C1 segment of cervical spinal cord (tissue), 14 donors: ENCODE data around the gene TNK1.
A peak's percentile ranks its signal among the peaks of the same experiment; 100 is the strongest.
"Not testable (repeated sequence)": the region's sequence is repeated elsewhere in the genome, so short reads cannot be mapped to it uniquely, and the experiment has no call there.

Source experiments
- DNase-seq, 14 donors: peaks; one replicate each; lab custom pipeline; 2025; lab: John Stamatoyannopoulos, UW

The TNK1 gene

DNA sequence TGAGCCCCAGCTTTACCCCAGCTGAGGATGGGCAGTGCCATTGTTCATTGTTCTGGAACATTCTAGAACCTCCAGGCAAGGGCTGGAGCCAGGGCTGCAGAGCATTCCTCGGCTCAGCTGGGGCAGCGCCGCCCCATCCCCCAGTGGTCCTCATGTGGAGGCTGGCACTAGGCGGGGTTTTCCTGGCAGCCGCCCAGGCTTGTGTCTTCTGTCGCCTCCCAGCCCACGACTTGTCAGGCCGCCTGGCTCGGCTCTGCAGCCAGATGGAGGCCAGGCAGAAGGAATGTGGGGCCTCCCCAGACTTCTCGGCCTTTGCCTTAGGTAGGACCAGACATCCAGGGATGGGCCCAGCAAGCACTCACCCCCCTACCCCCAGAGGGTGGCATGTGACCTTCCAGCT lies 25.8 kb upstream of the TNK1 start, which contains the start of gene TMEM95:
Gene TMEM95 (plus strand): TSS at position 104 of the 400 bp plus-strand sequence. CDS start 49 bp downstream, at position 153.
- DNase-seq = peak in 12 of 14 donors; percentile 25 to 78 (median 60)

DNA sequence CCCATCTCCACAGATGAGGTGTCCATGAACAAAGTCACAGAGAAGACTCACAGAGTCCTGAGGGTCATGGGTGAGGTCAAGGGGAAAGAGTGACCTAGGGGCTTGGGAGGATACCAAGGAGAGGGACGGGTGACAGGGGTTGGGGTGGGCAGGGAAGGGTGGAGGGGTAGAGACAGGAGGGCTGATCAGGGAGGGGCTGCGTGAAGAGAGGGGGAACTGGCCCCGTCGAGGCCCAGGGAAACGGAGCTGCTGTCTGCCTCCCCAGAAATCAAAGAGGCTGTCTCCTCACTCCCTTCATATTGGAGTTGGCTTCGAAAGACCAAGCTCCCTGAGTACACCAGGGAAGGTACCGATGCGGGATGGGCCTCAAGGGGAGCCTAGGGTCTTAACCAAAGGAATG lies 25.3 kb upstream of the TNK1 start:
- peak in 1 of 14 donors; percentile 44 for DNase-seq

DNA sequence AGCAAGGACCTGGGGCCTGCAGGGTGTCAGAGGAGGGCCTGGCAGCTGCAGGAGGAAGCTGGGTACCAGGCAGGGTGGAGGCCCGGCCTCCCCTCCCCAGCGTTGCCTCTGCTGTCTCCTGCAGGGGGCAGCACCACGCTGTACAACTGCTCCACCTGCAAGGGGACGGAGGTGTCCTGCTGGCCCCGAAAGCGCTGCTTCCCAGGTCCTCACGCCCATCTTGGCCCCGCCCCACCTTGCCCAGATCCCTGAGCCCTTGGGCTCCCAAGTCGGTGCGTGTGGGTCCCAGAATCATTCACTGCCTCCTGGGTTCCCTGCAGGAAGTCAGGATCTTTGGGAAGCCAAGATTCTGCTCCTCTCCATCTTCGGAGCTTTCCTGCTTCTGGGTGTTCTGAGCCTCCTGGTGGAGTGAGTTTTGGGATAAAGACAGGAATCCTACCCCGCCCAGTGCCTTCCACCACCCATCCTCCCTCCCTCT lies 24.8 kb upstream of the TNK1 start:
- DNase-seq = peak in 13 of 14 donors; percentile 11 to 77 (median 49)

DNA sequence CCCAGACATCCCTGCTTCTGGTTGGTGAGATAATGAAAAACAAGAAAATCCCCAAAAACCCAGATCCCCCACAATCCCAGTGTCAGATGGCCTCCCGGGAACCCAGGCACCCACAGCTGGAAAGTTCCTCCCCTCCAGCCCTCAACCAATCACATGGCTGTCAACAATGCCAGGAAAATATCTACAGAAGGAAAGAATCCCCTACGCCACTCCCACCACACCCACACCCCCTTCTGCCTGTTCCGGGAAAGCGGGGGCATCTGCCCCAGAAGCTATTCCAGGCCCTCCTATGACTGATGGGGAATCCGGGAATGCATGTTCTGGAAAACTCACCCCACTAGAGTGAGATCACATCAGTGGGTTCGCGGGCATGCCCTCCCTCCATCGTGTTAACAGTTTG lies 24.1 kb upstream of the TNK1 start:
- DNase-seq = no peak

DNA sequence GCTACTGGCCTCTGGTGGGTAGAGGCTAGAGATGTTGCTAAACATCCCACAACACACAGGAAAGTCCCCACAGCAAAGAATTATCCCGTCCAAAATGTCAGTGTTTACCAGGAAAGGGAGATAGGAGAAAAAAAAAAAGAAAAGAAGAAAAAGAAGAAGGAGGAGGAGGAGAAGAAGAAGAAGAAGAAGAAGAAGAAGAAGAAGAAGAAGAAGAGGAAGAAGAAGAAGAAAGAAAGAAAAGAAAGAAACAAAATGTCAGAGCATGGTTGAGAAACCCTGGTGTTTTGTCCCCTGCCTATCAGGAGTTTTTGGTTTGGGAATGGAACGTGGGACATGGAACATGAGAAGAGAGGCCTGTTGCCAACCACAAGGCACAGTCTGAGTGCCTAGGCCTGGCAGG lies 23.5 kb upstream of the TNK1 start:
- DNase-seq = no peak

DNA sequence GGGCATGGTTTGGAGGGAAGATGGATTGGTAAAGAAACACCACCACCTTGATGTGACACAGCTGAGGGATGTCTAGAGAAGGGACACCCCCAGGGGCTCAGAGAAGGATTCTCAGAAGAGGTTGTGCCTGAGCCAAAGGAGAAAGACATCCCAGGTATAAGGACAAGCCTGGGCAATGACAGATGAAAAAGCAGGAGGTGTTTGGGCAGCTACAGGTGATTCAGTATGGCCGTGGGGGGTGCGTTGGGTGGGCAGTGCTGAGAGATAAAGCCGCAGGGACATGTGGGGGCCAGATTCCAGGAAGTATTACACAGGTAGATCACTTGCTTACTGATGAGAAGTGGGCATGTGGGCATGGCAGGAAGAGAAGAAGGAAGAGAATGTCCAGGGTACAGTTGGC lies 19.0 kb upstream of the TNK1 start:
- DNase-seq = no peak

DNA sequence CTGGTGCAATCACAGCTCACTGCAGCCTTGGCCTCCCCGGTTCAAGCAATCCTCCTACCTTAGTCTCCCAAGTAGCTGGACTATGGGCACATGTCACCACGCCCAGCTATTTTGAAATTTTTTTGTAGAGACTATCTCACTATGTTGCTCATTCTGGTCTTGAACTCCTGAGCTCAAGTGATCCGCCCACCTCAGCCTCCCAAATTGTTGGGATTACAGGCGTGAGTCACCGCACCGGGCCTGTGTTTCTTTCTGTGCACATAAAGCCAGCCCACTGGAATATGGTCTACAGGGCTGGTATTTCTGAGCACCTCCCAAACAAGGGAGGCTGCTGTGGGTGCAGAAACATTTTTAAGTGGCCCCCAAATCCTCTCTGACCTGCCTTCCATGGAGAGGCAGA lies 17.6 kb upstream of the TNK1 start:
- no peak for DNase-seq

DNA sequence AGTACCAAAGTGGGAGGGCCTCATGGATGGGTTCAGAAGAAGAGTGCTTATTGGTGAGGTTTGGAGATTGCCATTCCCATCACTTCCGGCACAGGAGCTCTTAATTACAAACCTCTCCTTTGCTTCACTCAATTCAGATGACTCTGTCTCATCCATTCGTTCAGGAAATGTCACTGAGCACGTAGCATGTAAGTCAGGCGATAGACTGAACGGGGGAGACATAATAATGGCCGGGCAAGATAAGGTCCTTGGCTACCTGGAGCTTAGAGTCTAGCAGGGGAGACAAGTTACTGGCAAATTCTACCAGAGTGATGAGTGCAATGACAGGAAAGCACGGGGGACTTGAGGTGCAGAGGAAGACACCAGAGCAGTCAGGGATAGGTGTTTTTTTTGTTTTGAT lies 14.9 kb upstream of the TNK1 start:
- DNase-seq = not testable (repeated sequence)

DNA sequence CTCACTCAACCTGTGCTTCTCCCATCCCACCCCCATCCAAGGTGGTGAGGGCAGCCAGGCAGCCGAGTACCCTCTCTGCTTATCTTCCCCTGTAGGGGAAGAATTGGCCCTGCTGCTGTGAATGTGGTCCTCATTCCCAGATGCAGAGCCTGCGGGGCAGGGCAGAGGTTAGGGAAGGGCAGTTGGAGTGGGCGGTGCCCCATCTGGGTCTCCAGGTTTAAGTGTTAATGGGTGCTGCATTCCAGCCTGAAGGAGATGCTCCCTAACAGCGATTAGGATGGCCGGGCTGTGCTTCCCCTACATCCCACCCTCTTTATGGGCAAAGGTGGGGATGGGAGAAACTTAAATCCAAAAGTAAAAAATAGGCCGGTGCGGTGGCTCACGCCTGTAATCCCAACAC lies 13.8 kb upstream of the TNK1 start:
- no peak for DNase-seq

DNA sequence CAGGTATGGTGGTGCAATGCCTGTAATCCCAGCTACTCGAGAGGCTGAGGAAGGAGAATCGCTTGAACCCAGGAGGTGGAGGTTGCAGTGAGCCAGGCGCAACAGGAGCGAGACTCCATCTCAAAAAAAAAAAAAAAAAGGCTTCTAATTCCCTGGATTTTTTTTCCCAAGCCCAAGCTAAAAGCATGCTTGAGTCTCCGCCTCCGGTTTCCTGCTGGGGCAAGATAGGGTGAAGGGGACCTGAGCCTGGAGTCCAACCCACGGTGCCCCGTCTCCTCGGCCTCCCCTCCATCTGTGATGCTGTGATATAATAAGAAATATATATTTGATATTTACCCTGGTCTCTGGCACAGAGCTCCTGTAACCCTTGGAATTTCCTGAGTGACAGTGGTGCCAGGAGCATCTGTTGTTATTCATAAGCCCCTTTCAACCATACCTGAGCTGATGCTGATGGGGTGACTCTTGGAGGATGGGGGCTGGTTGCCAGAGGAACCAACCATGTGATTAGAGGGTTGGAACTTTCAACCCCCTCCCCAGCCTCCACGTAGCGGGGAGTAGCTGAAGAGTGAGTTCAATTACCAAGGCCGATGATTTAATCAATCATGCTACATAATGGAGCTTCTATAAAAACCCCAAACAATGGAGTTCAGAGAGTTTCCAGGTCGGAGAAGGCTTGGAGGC lies 12.8 kb upstream of the TNK1 start:
- DNase-seq = no peak

DNA sequence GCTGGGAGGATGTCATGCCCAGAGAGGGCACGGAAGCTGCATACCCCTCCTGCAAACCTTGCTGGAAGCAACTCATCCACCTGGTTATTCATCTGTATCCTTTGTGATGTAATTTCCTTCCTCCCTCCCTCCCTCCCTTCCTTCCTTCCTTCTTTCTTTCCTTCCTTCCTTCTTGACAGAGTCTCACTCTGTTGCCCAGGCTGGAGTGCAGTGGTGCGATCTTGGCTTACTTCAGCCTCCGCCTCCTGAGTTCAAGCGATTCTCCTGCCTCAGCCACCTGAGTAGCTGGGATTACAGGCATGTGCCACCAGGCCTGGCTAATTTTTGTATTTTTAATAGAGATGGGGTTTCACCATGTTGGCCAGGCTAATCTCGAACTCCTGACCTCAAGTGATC lies 12.3 kb upstream of the TNK1 start:
- not testable (repeated sequence) for DNase-seq

DNA sequence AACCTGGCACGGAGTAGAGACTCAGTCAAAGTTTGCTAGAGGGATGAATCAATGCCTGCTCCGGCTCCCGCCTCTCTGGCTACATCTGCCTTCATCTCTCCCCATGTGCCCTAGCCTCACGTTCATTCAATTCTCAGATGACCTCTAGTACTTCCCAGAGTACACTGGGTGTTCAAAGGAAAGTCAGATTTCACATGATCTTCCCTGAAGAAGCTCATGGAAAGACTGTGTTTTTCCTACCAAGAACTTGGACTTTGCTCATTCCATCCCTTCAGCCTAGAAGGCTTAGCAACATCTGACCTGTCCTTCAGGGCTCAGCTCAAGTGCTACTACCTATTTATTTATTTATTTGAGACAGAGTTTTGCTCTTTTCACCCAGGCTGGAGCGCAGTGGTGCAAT lies 11.1 kb upstream of the TNK1 start:
- DNase-seq = no peak

DNA sequence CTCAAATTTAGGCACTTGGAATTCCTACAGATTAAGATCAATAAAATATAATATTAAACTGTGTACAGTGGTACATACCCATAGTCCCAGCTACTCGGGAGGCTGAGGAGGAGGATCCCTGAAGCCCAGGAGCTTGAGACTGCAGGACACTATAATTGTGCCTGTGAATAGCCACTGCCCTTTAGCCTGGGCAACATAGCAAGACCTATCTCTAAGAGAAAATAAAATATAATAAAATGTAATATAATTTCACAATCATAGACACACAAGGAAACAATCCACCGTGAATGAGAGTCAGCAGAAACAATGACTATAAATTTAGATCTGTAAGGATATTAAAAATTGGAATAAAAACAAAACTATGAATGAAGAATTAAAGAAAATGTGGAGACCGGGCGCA lies 10.0 kb upstream of the TNK1 start:
- no peak for DNase-seq

DNA sequence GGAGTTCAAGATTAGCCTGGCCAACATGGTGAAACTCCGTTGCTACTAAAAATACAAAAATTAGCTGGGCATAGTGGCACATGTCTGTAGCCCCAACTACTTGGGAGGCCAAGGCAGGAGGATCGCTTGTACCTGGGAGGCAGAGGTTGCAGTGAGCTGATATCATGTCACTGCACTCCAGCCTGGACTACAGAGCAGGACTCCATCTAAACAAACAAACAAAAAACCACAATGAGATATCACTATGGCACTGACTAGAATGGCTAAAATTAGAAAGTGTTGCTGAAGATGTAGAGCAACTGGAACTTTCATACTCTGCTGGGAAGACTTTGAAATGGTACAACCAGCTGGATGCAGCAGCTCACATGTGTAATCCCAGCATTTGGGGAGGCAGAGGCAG lies 6.5 kb upstream of the TNK1 start:
- DNase-seq = no peak

DNA sequence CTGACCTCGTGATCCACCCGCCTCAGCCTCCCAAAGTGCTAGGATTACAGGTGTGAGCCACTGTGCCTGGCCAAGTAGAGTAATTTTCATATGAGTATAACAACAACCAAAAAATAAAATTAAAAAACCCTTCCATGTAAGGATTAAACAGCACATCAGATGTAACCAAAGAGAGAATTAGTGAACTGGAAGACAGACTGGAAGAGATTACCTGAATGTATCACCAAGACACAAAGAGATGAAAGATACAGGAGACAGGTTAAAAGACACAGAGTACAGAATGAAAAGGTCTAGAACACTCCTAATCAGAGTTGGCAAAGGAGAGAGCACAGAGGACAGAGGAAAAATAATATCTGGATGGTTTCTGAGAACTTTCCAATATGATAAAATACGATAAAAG lies 1.8 kb upstream of the TNK1 start:
- DNase-seq = no peak

DNA sequence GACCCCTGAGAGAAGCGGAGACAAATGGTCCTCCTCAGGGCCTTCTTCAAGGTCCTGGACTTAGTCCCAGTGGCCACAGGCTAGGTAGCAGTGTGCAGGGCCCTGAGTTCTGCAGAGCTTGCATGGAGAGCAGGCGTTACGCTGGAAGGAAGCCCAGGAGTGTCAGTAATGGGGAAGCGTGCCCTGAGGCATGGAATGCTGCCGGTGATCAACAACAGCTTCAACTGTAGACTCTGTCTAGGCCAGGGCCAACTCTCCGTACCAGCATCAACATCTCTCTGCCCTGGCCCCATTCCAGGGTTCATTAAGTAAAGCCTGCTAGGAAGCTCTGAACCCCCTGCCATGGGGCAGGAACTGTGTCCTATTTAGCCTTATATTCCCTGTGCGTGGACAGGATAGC lies 568 bp upstream of the TNK1 start:
- DNase-seq = peak in 1 of 14 donors; percentile 33

DNA sequence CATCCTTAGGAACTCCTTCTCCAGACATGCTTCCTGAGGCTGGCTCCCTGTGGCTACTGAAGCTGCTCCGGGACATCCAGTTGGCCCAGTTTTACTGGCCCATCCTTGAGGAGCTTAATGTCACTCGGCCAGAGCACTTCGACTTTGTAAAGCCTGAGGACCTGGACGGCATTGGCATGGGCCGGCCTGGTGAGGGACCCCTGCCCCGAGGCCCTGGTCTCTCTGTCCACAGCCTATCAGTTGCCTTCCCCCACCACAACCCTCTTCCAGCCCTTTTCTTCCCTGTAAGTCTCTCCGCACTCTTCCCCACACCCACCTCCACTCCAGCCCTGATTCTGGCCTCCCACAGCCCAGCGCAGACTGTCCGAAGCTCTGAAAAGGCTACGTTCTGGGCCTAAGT lies 2.0 kb downstream of the TNK1 start:
- no peak for DNase-seq

DNA sequence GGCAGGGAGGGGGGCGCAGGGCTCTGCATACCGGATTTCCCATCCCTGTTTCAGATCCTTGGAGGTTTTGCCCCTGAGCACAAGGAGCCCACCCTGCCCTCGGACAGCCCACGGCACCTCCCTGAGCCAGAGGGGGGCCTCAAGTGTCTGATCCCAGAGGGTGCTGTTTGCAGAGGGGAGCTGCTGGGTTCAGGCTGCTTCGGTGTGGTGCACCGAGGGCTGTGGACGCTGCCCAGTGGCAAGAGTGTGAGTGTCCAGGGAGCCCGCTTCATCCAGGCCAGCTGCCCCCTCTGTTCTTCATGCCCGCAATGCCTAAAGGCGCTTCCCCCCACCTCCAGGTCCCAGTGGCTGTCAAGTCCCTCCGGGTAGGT lies 2.5 kb downstream of the TNK1 start:
- DNase-seq = no peak

DNA sequence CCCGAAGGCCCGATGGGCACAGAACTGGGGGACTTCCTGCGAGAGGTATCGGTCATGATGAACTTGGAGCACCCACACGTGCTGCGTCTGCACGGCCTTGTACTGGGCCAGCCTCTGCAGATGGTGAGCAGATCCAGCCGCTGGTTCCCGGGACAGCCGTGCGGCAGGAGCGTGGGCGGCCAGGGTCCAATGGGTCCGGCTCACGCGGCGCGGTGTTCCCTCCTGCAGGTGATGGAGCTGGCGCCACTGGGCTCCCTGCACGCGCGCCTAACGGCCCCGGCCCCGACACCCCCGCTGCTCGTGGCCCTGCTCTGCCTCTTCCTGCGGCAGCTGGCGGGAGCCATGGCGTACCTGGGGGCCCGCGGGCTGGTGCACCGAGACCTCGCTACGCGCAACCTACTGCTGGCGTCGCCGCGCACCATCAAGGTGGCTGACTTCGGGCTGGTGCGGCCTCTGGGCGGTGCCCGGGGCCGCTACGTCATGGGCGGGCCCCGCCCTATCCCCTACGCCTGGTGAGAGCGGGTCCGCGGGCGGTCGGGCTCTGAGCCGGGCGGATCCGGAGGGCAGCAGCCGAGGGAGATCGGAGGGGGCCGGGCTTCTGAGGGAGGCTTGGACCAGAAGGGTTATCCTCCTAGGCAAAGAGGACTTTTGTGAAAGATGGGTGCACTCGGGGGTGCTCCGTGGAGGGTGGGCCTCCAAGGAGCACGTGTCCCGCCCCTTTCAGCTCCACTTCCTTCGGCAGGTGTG lies 3.0 kb downstream of the TNK1 start:
- peak in 1 of 14 donors; percentile 62 for DNase-seq

DNA sequence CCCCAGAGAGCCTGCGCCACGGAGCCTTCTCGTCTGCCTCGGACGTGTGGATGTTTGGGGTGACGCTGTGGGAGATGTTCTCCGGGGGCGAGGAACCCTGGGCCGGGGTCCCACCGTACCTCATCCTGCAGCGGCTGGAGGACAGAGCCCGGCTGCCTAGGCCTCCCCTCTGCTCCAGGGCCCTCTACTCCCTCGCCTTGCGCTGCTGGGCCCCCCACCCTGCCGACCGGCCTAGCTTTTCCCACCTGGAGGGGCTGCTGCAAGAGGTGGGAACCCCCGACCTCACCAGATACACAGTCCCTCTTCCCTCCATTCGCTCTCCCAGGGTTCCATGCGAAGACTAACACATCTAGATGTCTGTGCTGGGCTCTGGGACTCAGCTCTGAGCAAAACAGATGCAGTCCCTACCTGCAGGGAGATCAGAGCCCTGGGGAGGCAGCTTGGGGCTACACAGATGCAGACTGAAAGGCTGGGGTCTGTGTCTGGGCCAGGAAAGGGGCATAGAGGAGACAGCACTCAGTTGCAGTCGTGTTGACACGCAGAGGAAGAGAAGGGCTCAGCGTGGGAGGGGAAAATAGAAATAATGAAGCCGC lies 3.7 kb downstream of the TNK1 start:
- DNase-seq = no peak

DNA sequence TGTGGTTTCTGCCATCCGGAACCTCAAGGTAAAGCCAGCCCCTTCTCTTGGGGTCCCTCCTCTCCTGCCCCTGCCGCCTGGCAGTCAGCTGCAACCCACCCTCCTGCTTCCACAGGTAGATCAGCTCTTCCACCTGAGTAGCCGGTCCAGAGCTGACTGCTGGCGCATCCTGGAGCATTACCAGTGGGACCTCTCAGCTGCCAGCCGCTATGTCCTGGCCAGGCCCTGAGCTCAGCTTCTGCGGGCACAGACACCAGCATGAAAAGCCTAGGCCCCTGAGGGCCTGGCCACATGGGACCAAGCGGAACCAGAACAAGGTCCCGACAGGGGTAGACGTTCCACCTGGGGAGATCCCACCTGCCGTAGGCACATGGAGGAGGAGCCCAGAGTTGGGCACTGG lies 8.0 kb downstream of the TNK1 start:
- no peak for DNase-seq

DNA sequence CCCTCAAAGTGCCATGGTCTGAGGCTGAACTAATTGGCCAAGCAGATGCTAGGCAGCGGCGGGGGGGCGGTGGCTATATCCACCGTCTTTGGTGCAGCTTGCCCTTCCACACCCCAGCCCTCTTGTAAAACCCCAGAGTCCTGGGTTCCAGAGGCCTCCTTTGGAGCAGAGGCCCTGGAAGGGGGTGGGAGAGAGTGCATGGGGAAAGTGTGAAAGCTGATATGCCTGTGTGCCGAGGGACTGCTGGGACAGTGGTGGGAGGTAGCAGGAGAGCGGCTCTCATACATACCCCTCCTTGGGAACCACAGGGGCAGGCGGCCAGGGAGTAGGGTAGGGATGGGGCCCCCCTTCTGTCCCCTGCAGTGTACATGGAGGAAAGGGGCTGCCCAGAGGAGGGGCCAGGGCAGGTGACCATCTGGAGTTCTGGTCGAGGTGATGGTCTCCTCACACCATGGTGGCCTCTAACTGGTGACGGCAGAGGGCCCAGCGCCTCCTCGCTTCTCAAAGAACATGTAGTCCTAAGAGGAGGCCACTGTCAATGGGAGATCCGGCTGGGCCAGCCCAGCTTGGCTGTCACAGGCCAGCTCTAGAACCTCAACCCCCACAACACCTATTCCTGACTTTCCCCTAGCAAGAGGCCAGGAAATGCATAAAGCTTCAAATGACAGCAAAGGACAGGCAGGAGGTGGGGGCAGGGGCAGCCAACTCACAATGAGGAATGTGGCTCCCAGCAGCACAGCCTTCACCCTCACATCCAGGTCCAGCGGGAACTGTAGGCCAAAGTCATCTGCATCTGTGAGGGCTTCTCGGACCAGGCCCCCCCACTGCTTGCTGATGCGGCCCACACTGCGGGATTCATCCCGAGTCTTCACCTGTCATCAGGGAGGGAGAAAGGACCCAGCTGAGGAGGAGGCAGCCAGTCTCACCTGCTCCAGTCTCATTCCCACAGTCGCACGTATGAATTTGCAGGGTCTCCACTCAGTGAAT lies 9.3 kb downstream of the TNK1 start:
- DNase-seq = no peak
